Fibroblast of skin of abdomen (primary cell): ENCODE results near the gene COLEC11.
"Not testable (repeated sequence)": the region's sequence is repeated elsewhere in the genome, so short reads cannot be mapped to it uniquely, and the experiment has no call there.

Experiments
- DNase-seq: peaks from one replicate; pipeline ENCODE4 v3.0.0-alpha.2; 2013

Gene COLEC11

DNA sequence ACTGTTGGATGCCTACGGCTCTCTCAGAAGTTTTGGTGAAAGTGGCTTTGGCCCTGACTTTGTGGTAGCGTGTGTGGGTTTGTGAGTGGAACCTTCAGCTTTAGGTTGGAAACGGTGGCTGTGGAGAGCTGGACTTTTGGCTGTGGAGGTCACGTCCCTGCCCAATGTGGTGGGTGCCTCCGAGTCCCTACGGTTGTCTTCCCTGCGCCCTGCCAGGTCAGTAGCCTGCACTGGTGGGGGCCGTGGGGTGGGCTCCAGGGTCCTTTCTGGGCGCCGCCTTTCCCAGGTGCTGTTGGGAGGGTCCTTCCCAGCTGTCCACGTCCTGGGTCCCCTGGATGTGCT is 11.1 kb downstream of the COLEC11 start:
- DNase-seq, result no peak

DNA sequence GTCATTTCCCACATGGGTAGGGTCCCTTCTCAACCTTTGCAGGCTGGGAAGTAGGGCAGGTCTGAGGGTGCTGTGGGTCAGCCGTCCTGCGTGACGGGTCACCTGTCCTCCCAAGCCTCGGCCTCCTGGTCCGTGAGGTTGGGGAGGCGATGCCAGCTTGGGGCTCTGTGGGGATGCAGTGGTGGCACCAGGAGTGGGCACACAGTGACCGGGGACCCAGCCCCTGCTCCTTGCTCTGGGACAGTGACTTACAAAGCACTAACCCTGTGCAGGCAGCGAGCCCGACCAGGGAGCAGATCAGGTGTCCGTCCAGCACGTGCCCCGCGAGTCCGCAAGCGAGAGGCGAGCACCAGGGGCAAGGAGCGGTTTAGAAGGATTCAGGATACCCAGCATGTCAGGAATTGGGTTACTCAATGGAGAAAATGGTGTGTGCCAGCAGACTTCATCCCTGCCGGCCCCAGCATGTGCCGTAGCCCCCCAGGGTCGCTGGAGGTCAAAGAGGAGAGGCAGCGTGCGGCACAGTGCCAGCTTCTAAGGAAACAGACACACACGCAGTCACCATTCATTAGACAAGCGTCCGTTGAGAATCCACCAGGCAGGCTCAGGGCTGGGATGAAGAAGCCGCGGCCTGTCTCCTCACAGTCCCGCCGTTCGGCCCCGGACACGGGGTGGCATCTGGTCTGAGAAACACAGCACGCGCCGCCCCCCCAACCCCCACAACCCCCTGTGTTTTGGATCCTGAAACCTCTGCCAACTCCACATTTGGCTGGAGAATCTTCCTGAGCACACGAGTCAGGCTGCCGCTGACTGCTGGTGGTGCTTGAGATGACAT is 11.7 kb downstream of the COLEC11 start:
- DNase-seq, result no peak

GRCh38 chr2:3608373-3609278 is 13.7 kb downstream of the COLEC11 start:
- DNase-seq, result no peak

DNA sequence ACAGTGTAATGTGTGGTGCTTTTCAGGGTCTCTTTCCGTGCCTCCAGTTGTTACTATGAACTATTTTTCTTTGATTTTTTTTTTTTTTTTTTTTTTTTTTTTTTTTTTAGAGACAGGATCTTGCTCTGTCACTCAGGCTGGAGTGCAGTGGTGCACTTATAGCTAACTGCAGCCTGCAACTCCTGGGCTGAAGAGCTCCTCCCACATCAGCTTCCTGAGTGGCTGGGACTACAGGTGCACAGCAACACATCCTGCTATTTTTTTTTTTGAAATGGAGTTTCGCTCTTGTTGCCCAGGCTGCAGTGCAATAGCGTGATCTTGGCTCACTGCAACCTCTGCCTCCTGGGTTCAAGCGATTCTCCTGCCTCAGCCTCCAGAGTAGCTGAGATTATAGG is 14.4 kb downstream of the COLEC11 start:
- not testable (repeated sequence) for DNase-seq

DNA sequence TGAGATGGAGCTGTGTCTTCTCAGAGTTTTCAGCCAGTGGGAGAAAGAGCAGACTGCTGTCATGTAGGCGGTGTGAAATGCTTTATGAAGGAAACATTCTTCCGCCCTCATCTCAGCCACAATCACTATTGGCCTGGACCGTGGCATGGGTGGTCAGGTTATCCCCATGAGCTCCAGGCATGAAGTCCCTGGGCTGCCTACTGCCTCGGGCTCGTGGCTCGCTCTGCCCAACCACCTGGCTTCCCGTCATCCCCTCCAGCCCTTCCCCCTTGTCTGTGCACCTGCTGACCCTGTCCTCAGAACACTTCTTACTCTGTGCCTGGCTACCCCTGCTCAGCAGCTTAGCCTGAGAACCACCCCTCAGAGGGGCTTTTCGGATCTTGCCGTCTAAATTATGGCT is 15.5 kb downstream of the COLEC11 start:
- DNase-seq, result no peak

DNA sequence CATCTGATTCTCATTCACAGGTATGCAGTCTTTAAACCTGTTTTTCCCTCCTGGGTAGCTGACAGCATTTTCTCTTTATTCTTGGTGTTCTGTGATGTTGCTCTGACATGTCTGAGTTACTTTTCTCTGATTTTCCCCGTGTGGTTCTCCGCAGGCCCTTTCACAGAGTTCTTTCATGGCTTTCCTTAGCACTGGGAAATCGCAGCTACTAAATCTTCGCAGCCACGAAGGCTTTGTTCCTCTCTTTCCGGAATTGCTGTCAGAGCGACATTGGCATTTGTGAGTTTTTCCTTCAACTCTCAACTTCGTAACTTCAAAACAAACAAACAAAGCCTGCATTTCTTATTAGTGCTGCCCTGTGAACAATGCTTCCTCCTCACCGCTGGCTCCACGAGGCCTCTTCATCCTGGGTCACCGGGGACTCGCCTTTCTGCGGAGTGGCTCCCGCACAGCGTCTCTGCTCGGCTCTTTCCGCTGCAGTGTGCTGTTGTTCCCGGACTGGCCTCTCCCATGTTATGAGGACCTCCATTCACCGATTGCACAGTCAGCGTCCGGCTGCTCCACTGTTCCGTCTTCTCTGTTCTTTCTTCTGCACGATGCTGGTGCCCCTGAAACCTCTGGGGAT is 16.1 kb downstream of the COLEC11 start:
- DNase-seq, result no peak

- no peak for DNase-seq
These were observed 16.7 kb downstream of the COLEC11 start for GRCh38 chr2:3611589-3611988.

DNA sequence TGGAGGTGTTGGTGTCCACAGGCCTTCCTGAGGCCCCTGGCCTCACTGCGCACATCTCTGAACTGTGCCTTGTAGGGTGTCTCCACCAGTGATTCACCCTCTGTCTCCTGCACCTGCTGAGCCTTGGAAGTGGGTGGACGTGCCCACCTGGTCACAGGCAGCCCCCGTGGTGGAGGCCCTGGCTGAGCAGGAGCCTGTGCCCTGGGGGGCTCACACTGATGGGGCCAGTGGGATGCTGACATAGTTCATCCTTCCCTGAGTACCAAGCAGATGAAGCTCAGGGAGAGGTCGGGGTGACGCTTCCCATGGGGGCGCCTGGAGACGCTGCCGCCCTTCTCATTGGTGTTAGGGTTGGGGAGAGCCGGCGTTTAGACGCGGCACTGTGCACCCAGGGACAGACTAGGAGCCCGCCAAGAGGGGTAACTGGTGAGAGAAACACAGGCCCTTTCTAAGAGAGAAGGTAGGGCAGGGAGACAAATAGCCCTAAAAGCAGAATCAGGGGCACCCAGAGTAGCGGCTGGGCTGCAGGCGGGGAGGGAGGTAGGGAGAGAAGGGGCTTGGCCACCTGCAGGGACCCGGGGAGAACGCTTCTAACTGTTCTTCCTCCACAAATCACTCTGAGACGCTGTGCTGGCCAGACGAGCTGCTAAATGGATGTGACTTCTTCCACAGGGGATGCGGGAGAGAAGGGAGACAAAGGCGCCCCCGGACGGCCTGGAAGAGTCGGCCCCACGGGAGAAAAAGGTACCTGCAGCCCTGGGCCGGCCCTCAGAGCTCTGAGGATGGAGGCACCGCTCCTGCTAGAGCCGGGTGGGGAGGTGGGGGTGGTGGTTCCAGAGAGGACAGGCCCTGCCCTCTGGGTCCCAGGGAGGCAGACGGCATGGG is 18.0 kb downstream of the COLEC11 start:
- DNase-seq, result no peak

GRCh38 chr2:3613524-3613905 is 18.6 kb downstream of the COLEC11 start:
- DNase-seq, result no peak

DNA sequence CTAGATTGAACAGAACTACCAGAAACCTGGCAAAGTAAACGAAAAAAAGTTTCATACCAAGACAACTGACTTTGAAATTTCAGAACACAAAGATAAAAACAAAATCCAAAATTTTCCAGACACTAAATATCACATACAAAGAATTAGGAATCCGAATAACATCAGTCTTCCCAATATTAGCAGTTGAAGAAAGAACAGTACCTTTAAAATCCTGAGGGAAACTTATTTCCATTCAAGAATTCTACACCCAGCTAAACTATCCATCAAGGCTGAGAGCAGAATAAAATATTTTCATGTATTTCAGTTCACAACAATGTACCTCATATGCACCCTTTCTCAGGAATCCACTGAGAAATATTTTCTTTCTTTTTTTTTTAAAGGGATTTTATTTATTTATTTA is 19.8 kb downstream of the COLEC11 start:
- not testable (repeated sequence) for DNase-seq

DNA sequence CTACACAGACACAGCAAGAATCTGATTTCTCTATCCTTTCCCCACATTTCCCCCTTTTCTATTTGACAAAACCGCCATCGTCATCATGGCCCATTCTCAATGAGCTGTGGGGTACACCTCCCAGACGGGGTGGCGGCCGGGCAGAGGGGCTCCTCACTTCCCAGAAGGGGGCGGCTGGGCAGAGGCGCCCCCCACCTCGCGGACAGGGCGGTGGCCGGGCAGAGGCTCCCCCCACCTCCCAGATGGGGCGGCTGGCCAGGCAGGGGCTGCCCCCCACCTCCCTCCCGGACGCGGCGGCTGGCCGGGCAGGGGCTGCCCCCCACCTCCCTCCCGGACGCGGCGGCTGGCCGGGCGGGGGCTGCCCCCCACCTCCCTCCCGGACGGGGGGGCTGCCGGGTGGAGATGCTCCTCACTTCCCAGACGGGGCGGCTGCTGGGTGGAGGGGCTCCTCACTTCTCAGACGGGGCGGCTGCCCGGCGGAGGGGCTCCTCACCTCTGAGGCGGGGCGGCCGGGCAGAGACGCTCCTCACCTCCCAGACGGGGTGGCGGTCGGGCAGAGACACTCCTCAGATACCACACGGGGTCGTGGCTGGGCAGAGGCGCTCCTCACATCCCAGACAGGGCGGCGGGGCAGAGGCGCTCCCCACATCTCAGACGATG is 20.8 kb downstream of the COLEC11 start:
- not testable (repeated sequence) for DNase-seq

DNA sequence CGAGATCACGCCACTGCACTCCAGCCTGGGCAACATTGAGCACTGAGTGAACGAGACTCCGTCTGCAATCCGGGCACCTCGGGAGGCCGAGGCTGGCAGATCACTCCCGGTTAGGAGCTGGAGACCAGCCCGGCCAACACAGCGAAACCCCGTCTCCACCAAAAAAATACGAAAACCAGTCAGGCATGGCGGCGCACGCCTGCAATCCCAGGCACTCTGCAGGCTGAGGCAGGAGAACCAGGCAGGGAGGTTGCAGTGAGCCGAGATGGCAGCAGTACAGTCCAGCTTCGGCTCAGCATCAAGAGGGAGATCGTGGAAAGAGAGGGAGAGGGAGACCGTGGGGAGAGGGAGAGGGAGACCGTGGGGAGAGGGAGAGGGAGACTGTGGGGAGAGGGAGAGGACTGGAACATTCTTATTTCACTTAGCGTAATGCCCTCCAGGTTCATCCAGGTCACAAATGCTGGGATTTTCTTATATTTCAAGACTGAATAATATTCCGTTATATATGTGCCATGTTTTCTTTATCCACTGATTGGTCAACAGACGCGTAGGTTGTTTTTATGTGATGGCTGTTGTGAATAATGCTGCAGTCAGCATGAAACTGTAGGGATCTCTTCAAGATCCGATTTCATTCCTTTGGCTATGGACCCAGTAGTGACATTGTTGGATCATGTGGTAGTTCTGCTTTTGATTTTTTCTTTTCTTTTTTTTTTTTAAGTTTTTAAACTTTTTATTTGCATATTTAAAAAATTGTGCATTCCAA is 21.7 kb downstream of the COLEC11 start:
- not testable (repeated sequence) for DNase-seq

DNA sequence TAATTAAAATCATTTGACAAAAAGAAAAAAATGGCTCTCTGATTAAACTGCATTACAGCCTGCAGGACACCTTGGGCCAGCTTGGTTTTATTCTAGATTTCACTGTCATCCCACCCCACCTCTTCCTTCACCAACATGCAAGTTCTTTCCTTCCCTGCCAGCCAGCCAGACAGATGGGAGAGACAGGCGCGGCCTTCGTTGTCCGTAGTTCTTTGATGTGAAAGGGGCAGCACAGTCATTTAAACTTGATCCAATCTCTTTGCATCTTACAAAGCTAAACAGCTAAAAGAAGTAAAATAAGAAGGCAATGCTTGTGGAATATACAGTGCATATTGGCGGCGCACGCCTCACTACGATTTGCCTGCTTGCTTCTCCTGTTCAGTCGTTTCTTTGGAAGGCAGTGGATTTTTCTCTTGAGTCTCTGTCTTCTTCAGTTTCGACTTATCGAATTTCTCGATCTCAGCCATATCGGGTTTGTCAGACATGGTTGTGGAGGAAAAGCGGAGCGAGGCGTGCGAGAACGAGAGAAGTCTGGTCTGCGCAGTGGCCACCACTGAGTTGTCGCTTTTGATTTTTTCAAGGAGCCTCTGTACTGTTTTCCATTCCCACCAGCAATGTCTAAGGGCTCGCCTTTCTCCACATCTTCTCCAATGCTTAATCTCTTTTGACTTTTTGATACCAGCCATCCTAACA is 22.4 kb downstream of the COLEC11 start:
- no peak for DNase-seq

- DNase-seq, result no peak
These were observed 23.5 kb downstream of the COLEC11 start for GRCh38 chr2:3618367-3618766.

GRCh38 chr2:3619033-3619432 is 24.1 kb downstream of the COLEC11 start:
- no peak for DNase-seq

GRCh38 chr2:3619661-3620060 is 24.7 kb downstream of the COLEC11 start:
- DNase-seq, result not testable (repeated sequence)

DNA sequence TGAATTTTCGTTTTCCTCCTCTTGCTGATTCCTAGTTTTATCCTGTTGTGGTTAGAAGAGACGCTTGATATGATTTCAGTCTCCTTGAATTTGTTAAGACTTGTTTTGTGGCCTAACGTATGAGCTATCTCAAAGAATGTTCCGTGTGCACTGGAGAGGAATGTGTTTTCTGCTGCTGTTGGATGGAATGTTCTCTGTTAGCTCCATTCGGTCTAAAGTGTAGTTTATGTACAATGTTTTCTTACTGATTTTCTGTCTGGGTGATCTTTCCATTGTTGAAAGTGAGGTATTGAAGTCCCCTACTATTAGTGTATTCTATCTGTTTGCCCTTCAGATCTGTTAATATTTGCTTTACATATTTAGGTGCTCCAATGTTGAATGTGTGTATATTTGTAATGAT is 25.9 kb downstream of the COLEC11 start:
- DNase-seq, result no peak

DNA sequence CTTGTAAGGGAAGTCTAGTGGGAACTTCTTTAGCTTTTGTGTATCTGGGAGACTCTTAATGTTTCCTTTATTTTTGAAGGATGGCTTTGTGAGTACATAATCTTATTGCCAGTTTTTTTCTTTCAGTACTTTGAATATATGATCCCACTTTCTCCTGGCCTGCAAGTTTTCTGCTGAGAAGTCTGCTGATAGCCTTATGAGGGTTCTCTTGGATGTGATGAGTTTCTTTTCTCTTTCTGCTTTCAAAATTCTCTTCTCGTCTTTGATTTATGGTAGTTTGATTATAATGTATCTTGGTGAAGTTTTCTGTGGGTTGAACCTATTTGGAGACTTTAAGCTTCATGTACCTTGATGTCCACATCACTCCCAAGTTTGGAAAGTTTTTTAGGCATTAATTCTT is 28.1 kb downstream of the COLEC11 start:
- DNase-seq, result no peak

DNA sequence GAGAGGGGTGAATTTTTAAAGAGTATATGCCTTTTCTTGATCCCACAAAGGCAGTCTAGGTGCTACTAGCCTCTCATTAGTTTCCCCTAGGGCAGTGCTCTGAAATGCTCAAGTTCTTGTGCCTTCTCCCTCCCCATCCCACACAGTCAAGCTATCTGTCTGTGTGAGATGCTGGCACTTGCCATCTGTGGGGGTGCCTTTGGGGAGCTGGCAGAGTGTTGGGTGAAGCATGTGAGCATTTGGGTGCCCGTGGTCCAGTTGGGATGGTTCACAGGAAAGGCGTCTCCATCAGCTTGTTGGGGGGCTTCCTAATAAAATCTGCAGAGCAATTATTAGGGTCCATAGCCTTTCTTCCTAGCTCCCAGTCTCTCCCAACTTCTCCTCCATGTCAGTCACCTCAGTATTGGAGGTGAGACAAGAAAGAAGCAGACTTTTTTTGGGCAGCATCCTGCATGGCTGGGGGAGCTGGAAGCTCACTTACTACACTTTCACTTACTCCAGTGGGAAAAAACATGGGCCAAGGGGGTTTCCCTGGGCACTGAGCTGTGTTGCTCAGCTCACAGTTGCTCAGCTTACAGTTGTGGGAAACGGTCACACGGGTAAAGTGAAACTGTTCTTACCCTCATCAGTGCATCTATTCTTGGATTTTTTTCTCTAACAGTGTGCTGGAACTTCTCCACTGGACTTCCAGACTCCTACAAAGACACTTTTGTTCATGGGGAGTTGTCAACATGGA is 29.3 kb downstream of the COLEC11 start:
- DNase-seq, result no peak

GRCh38 chr2:3625186-3625585 is 30.3 kb downstream of the COLEC11 start:
- no peak for DNase-seq
